Measurements from ENCODE around the gene IKBIP.

DNA sequence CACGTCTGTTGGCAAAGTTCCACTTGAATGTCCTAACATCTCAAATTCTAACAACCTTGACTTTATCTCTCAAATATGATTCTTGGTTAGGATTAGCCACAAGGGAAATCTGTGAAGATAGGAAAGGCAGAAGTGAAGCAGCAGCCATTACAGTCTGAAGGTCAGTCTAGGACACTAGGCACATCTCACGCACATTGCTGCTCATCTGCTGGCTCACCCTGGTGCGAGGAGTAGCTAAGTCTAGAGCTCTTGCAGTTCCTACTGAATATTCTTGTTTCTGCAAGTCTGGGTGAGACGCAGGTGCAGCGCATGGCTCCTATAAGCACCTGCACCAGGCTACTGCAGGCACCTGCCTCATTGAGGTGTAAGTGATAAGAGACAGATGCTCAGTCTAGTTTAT lies 57.5 kb downstream of the IKBIP start:
- no peak for TF ChIP-seq TAF1 (IDR thresholded peaks at IDR 0.05; ENCODE audit: borderline replicate concordance, low read depth, low read length)
- no peak for TF ChIP-seq POLR2A (IDR thresholded peaks at IDR 0.05; ENCODE audit: low read depth, low read length)
- TF ChIP-seq POLR2AphosphoS5 (IDR thresholded peaks at IDR 0.05; ENCODE audit: low read depth, low read length): no peak
